Panc1 (cell line): ENCODE results near the gene N4BP2L2. TPM values are rescaled to one million over a fixed set of nuclear protein-coding genes. Genes with fewer than 3 reads are reported as not detected.

Experiments
- ATAC-seq: fragments of 200-7000 bp; cut with Tn5 transposase; 2 replicates; pipeline ENCODE4 v1.9.1; 2020; ENCODE audit warnings: mild to moderate bottlenecking, moderate library complexity
- BruUV-seq: library from RNA; stranded (reverse); fragments of 400-500 nt; replicated peaks from 2 replicates; lab custom pipeline; 2021; lab: Mats Ljungman, UMichigan
- CTCF ChIA-PET: fragments of 300-600 bp; sonication (Branson Sonifier 250); formaldehyde crosslinking; loops from one replicate; lab custom pipeline; 2022; ENCODE audit warnings: antibody characterized with exemption; lab: Charles Lee
- POLR2A ChIA-PET: fragments of 300-600 bp; sonication (Branson Sonifier 250); formaldehyde crosslinking; loops from one replicate; lab custom pipeline; 2022; ENCODE audit warnings: antibody characterized with exemption; lab: Charles Lee
- DNase-seq: peaks from one replicate; pipeline ENCODE4 v3.0.0-alpha.2; 2010; ENCODE audit warnings: low read depth, low spot score
- H3K27ac ChIP-seq: 2 replicates; pipeline ENCODE4 v1.5.1; 2011; ENCODE audit warnings: mild to moderate bottlenecking, low read length, inconsistent platforms
- H3K27me3 ChIP-seq: fragments of 200-500 bp; sonication (Bioruptor generic); 2 replicates; pipeline ENCODE4 v1.6.0; 2014; ENCODE audit warnings: low read length, inconsistent platforms; ENCODE audit not compliant: control insufficient read depth, insufficient read depth
- H3K36me3 ChIP-seq: fragments of 200-500 bp; sonication (Bioruptor generic); 2 replicates; pipeline ENCODE4 v1.5.1; 2014; ENCODE audit warnings: inconsistent platforms, mild to moderate bottlenecking, low read length, moderate library complexity; ENCODE audit not compliant: control insufficient read depth, insufficient read depth
- H3K4me1 ChIP-seq: 2 replicates; pipeline ENCODE4 v1.5.1; 2011; ENCODE audit warnings: inconsistent platforms, mild to moderate bottlenecking, low read length, moderate library complexity; ENCODE audit not compliant: control insufficient read depth, insufficient read depth
- H3K4me3 ChIP-seq, 2 experiments: 2 replicates each; pipeline ENCODE4 v1.5.1; 2011 to 2012; ENCODE audit warnings: low read depth in 2 of 2, low read length in 2 of 2, mild to moderate bottlenecking in 2 of 2, inconsistent platforms in 1 of 2, moderate library complexity in 1 of 2
- H3K9me3 ChIP-seq: fragments of 200-500 bp; sonication (Bioruptor generic); 2 replicates; pipeline ENCODE4 v1.5.1; 2014; ENCODE audit warnings: low read depth, mild to moderate bottlenecking, inconsistent platforms, low read length, moderate library complexity; ENCODE audit not compliant: control insufficient read depth, insufficient read depth
- CTCF ChIP-seq: fragments of 450-650 bp; IDR thresholded peaks from 2 replicates; pipeline ENCODE4 v1.5.1; 2017; ENCODE audit warnings: mild to moderate bottlenecking
- POLR2AphosphoS5 ChIP-seq: IDR thresholded peaks from 2 replicates; pipeline ENCODE4 v1.6.1; 2012; ENCODE audit warnings: mild to moderate bottlenecking, low read depth, low read length, moderate library complexity
- REST ChIP-seq, 2 experiments: IDR thresholded peaks; 2 replicates each; pipeline ENCODE4 v1.6.1; 2011 to 2012; ENCODE audit warnings: low read depth in 2 of 2, control low read depth in 1 of 2, low read length in 1 of 2, mild to moderate bottlenecking in 1 of 2, moderate library complexity in 1 of 2; ENCODE audit not compliant: insufficient read depth in 1 of 2
- SIN3A ChIP-seq: IDR thresholded peaks from 2 replicates; pipeline ENCODE4 v1.6.1; 2012; ENCODE audit warnings: low read depth, mild to moderate bottlenecking, low read length, moderate library complexity, borderline replicate concordance; ENCODE audit not compliant: insufficient read depth
- TCF7L2 ChIP-seq: IDR thresholded peaks from 2 replicates; pipeline ENCODE4 v1.6.1; 2011; ENCODE audit warnings: mild to moderate bottlenecking, low read depth, low read length, inconsistent platforms
- in situ Hi-C: cut with HindIII; loops from 2 replicates; pipeline ENCODE4 v1.10.0; 2016; ENCODE audit warnings: low sequenced_read_pairs, low pct_unique_long_range_greater_than_20kb
- intact Hi-C: fragments of 100-400 bp; cut with micrococcal nuclease; formaldehyde crosslinking; loops from one replicate; pipeline ENCODE4 v1.10.0; 2022; ENCODE audit not compliant: unreplicated experiment
- total RNA-seq: library from RNA; stranded (reverse); gene quantifications from one replicate; pipeline ENCODE4 v1.2.1, GENCODE V29; 2021; ENCODE audit not compliant: unreplicated experiment

Gene N4BP2L2
- total RNA-seq, 1 experiment from 2014 or later, result 43.8 TPM

- ATAC-seq, result no peak
- POLR2A ChIA-PET, result no interaction called here
Observed at GRCh38 chr13:32495429-32495828, 43.2 kb downstream of the N4BP2L2 start.

GRCh38 chr13:32491028-32491427 is 47.6 kb downstream of the N4BP2L2 start:
- no peak for DNase-seq
- in situ Hi-C loops, result no loop called here
- Histone ChIP-seq H3K4me1 (no peaks in the 10 kb centered on the region), H3K27ac (no peak overlapping the region), H3K27me3 (no peaks in the 10 kb centered on the region), H3K9me3 (no peaks in the 10 kb centered on the region), H3K4me3 (no peak overlapping the region), H3K36me3 (no peaks in the 10 kb centered on the region)
- no TSS peak for BruUV-seq
- ATAC-seq, result no peak
- intact Hi-C loops, result no loop called here
- POLR2A ChIA-PET, result no interaction called here
- CTCF ChIA-PET, result no interaction called here
- no peak for TF ChIP-seq POLR2AphosphoS5
- no peak for TF ChIP-seq SIN3A
- no peak for TF ChIP-seq TCF7L2
- TF ChIP-seq REST (IDR thresholded peaks at IDR 0.05; ENCODE audit: insufficient read depth in 1 of 2, low read depth in 2 of 2, low read length in 1 of 2), result no peak
- no peak for TF ChIP-seq CTCF

More at GRCh38 chr13:32495429-32495828, 43.2 kb downstream of the N4BP2L2 start:
- no peak for DNase-seq
- H3K4me1 ChIP-seq, result no peaks in the 10 kb centered on the region
- H3K27me3 ChIP-seq, result no peaks in the 10 kb centered on the region
- CTCF ChIA-PET, result no interaction called here
- no peak overlapping the region for H3K4me3 ChIP-seq
- in situ Hi-C loops, result no loop called here
- H3K27ac ChIP-seq, result no peak overlapping the region
- no peak for TF ChIP-seq CTCF
- TF ChIP-seq REST (IDR thresholded peaks at IDR 0.05; ENCODE audit: insufficient read depth in 1 of 2, low read depth in 2 of 2, low read length in 1 of 2), result no peak
- no peak for TF ChIP-seq TCF7L2
- TF ChIP-seq POLR2AphosphoS5, result no peak
- no peak for TF ChIP-seq SIN3A
- no peaks in the 10 kb centered on the region for H3K9me3 ChIP-seq
- H3K36me3 ChIP-seq, result no peaks in the 10 kb centered on the region
- intact Hi-C loops, result no loop called here
- BruUV-seq, result no TSS peak
